Measurements from ENCODE around the gene PHLDB2.
A peak's percentile ranks its signal among the peaks of the same experiment; 100 is the strongest.

The PHLDB2 gene

DNA sequence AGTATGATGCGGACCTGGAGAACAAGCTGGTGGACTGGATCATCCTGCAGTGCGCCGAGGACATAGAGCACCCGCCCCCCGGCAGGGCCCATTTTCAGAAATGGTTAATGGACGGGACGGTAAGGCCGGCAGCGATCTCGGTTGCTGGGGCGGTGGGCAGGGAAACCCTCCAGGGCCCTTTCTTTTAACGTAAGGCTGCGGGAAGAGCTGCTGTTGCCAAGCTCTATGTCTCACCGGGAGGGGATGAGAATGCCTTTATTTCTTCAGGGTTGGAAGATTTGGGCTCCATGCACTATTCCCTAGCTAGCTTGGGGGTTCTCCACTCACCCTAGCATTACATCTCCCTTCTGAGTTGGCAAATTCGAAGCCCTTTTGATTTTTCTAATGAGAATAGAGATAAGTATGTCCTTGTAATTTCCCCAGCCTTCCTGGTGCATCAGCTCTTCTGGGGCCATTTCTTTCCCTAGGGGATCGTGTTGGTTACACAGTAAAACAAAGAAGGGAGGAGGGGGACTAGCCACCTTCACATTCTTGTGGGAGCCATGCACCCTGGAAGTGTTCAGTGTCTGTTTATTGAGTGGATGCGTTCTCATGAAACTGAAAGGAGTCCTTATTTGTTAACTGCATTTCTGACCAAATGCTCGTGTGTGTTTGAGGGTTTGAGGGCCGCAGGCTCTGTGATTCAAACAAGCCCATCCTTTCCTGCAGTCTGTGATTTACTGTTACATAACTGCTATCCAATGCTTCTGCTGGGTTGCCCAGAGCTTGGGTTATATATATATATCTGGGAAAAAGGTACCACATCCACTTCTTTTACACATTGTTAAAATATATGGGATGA is 140.6 kb downstream of the PHLDB2 start:
- no peak for DNase-seq (ENCODE audit: low spot score)

DNA sequence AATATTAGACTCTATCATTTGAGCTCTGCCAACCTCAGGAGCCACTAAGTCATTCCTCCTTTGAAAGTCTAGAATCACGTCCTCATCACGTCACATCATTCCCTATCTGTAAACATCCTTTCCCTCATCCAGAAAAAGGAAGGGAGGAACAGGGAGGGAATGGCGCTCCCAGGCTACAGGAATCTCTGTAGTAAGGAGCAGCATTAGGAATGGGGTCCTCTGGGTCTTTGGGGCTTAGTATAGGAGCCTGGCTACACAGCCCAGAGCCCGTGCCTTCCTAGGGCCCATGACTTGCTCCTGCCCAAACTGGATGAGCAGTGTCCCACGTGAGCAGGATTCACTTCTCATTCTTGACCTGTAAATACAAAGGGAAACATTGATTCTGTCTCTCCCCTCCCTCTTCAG is 141.3 kb downstream of the PHLDB2 start:
- DNase-seq (ENCODE audit: low spot score): no peak

DNA sequence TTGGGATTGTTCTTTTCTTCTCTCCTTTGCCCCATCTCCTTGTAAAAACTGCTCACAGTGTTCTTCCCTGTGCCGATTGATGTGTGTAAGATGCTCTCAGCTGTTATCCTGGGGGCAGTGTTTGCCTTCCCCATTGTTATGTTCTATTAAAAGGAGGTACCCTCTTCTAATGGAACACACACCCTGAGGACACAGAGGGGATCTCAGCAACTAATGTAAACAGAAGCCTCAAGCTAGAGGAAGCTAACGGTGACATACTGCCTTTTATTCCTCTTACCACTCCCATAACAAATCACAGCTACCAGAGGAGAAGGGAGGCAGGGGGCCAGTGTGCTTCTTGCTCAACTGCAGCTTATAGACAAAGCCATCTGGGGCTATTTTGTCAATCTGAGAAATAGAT is 141.9 kb downstream of the PHLDB2 start:
- DNase-seq (ENCODE audit: low spot score): no peak

DNA sequence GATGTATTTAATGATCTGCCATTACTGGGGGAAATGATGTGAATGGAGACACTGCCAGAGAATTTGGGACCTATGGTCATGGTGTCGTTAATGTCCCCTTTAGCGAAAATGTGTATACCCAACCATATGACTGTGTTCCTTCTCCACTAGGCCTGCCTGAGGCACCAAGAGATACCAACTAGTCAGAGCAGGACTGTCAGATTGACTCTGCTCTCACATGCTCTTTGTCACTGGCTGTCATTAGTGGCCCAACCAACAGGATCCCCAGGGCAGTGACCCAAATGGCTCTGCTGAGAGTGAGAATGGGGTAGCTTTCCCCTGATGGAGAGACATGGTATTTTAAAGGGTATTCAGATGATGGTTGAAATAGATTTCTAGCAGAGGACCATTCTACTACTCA is 142.5 kb downstream of the PHLDB2 start:
- DNase-seq (ENCODE audit: low spot score): no peak

DNA sequence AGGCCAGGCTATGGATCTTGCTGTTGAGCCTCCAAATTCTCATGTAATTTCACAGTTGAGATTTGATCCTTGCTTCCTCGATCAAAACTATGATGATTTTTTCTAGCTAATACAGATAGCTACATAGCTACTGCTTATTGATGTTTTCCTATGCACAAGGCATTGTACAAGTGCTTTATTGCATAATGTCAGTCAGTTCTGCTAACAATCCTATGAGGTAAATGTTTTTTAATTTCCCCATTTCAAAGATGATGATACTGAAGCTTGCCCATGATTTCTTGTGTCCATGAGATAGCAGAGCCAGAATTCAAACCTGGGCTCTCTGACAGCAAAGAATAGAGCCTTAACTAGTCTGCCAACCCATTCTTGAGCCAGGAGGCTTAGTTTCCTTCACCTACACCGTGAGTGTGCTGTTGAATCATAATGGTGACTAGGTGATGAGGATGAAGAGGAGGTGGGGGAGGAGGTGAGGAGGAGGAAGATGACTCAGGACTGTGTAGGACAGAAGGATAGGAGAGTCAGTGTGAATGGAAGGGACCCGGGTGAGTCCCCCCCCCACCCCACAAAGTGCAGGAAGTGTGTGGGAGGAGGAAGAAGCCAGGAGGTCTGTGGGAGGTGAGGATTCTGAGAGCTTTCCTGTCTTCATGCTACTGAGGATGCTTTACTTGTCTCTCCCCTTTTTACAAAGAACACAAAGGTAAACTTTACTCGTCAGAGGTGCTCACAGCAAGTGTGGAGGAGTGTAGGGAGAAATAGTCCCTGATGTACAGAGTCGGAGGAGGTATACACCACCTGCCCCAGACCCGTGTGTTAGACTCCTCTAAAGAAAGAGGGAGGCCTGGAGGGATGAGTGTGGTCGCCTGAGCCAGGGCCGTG is 143.3 kb downstream of the PHLDB2 start:
- no peak for DNase-seq (ENCODE audit: low spot score)

DNA sequence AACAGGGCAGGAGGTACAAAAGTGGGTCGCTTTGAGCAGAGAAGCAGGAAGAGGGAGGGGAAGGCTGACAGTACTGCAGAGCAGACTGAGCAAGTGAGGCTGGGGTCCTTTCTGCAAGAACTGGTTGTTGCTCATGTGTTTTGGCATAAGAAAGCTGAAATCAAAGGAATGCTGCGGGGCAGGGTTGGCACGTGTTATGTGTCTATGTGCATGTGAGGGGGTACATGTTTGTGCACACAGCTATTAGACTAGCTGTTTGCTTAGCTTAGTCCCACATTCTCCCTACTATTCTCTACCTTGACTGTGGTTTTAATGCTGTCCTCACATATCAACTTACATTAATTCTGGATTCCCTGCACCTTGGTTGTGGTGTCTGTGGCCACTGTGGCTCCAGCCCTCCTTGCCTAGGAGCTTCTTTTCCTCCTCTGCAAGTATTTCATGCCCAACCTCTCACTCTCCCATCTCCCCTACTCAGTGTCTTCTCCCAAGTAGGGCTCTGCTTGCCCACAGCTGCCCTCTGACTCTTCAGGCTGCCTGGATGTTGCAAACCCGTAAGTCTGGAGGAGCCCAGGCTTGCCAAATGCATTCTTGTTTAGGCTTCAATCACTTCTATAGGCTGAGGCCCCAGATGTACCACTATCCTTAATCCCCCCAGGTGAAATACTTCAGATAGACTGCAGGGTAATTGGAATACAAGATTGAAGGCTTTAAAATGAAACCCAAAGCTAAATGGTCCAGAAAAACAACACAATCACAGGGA is 144.4 kb downstream of the PHLDB2 start:
- DNase-seq (ENCODE audit: low spot score): no peak

DNA sequence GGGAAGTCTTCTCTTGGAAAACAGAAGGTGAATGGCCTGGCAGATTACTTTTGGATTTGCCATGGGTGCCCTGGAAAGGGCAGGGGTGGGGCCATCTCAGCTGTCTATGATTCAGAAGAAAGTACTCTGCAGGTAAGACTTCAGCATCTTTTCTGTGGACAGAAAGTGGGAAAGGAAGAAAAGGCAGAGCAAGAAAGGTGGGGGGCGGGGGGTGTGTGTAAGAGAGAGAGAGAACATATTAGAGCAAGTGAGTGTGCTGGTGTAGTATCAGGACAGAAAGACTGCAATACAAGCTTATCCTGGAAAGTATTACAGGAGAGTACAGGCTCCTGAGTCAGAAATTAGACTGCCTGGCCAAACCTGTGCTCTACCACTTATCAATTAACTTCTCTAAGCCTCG is 145.1 kb downstream of the PHLDB2 start:
- DNase-seq (ENCODE audit: low spot score): no peak

DNA sequence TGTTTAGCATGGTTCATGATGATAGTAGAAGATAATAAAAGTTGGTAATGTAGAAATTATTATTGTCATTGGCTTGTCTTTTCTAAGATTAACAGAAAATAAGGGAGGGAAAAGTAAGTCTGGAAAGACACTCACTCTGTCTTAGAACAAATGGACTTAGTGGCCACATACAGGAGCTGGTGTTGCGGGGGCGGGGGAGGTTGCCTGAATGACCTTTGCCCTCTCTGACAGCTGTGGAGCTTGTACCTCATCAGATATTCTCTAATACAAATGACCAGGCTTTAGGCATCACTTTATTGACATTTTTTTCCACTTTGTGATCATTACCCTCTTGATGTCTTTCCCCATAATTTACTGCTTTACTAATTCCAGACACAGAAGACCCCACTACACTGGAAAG is 145.6 kb downstream of the PHLDB2 start:
- no peak for DNase-seq (ENCODE audit: low spot score)

DNA sequence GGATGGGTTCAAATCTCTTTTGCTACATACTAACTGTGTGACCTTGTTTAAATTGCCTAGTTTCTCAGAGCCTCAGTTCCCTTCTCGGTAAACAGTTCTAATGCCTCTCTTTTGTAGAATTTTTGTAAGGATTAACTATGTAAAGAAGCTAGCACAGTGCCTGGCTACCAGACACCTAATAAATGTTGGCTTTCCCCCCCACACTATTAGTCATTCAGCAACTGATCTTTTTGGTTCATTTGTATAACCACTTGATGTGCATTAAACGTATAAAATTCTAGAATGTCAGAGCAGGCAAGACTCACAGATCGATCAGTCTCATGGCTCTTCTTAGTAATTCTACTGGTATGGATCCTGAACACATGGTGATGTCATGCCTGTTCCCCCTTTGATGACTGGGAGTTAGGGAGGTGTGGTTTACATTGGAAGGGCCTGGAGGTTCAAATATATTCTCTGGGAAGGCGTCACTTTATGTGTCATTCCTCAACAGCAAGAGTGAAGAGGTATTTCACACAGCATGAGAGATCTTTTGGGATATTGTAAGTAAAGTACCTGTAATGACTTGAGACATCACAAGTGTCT is 146.1 kb downstream of the PHLDB2 start:
- DNase-seq (ENCODE audit: low spot score): peak; percentile 31

DNA sequence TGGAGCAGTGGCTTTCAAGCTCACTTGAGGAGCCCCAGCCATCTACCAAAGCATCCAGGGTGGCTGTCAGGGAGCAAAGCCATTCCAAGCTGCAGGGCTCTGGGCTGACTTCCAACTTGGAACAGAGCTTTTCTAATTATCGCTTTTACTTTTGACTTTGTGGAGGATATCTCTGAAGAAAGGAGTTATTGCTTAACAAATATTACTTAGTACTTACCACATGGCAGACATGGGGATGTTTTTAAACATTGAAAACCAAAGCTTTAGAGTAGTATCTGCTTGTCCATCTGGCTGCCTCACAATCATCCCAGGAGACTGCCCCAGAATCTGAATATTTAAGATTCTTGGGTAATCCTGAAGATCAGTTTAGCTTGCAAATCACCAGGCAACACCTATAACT is 148.6 kb downstream of the PHLDB2 start:
- no peak for DNase-seq (ENCODE audit: low spot score)

DNA sequence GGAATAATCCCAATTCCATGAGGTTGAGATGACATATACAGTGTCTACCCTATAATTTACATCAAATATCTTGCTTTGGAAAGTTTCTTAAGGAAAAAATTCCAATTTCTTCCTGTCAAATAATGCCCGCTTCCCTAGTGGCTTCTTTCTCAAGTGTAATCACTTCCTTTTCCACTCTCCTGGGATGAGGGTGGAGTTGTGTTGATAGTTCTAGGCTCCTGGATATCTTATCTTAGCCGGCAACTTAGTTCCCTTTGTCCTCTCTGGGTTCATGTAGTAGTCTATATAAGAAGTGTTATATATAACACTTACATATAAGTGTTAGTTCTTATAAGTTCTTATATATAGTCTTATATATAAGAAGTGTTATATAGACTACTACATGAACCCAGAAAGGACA is 150.6 kb downstream of the PHLDB2 start:
- no peak for DNase-seq (ENCODE audit: low spot score)

DNA sequence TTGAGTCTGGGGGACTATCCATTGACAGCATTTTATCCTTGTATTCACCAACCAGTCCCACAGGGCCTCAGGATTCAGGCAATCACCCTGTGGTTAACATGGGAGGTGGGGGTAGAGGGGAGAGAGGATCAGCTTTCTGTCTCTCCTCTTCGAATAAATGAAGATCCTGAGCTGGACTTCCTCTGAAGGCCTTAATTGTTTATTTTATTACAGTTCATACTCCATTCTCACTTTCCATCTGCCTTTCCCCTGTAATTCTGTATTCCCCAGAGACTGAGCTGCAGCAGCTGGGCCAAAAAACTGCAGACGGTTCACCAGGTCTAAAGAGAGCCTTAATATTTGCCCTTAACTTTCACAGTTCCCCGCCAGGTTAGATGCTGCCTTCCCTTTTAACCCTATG is 151.6 kb downstream of the PHLDB2 start:
- DNase-seq (ENCODE audit: low spot score): no peak

DNA sequence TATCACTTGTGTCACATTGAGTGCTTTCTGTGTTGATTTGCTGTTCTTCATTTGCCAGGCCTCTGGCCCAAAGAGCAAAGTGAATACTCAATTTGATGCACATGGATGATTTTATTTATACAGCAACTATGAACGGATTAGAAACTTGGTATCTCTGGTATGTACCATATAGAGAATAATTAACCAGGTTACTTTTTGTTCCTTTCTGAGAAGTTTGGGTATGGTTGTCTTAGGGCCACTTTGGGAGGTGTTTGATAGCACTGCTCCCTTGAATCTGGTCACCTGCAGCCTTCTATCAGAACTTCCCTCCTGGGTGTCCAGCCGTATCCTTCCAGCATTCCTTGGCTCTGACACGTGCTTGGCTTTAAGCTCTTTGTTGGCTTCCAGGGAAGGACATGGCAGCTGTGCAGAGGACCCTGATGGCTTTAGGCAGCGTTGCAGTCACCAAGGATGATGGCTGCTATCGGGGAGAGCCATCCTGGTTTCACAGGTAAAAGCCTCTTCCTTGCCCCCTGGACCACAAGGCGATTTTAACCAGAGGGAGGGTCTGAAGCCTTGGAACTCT is 152.4 kb downstream of the PHLDB2 start:
- DNase-seq (ENCODE audit: low spot score): no peak

DNA sequence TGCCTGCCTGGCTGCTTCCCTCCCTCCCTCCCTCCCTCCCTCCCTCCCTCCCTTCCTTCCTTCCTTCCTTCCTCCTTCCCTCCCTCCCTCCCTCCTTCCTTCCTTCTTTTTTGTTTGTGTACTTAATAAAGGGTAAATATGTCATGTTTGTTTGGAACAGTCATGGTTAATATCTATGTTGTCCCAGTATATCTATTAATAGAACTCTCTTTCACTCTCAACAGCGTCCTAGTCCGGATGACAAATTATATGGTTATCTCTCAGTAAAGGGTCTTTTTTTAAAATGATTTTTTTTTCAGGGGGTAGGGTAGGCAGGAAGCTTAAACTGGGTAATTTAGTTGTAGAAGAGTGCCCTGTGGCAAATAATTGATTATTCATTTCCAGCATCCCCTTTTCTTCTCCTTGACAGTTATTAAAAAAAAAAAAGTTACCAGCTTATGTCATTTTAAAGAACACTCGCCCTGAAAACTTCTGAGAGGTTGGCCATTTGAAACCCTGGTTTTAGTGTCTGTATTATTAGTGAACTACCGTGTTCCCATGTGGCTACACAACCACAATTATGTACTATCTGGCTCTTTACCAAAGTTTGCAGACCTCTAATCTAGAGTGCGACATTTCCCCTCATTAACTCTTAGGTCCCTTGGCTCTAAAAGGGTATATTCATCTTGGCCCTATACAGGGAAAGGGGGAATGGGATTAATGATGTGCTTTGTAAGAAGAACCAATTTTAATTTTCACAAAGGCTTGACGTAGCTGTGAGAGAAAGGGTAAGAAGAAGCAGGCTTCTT is 153.3 kb downstream of the PHLDB2 start:
- no peak for DNase-seq (ENCODE audit: low spot score)

DNA sequence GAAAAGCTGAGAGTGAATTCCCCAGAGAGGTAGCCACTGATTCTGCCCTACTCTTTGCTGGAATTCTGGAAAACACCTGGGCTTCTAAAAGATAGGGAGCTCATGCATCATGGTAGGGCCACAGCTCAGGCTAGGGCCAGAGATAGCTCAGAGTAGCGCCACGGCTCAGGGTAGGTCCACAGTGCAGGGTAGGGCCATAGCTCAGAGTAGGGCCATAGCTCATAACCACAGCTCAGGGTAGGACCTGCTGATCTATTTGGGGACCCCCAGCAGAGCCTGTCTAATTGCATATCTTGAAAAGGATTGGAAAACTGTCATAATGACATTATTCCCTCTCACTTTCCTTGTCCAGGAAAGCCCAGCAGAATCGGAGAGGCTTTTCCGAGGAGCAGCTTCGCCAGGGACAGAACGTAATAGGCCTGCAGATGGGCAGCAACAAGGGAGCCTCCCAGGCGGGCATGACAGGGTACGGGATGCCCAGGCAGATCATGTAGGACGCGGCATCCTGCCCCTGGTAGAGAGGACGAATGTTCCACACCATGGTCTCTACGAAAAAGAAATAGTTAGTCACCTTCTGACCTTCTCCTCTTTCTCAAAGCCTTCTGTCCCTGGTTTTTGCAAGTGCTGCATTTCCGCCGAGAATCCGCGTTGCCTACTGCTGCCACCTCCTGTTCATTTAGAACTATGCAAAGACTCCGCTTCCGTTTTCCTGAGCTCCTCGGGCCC is 154.2 kb downstream of the PHLDB2 start:
- DNase-seq (ENCODE audit: low spot score): peak; percentile 62

DNA sequence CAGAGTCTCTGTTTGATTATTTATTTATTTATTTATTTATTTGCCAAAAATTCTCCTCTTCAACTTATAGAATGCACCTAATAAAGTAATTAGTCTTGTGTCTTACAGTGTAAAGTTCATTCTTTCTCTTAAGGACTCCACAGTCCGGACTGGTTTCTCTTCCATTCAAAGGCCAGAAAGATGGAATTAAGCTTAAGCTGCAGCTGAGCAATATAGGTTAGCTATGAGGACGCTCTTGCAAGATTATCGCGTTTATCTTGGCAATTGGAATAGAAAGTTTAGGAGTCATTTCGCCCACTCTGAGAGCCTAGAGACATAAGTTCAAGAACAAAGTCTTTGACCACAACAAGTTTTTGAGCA is 154.7 kb downstream of the PHLDB2 start:
- no peak for DNase-seq (ENCODE audit: low spot score)

DNA sequence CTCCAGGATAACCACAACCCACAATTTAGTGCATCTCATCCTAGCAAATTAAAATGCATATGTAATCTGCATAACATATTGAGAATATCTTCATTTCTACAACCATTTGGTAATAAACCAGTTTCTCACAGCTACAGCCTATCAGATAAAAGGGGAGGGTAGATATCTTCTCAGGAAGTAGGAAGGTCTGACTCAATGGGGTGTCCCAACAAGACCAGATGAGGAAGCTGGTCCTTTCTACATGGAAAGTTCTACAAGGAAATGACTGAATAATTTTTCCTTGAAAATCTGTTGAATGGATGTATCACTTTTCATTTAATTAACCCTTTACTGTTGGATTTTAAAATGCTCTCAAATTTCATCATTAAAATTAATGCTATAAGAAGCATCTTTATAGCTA is 158.0 kb downstream of the PHLDB2 start:
- DNase-seq (ENCODE audit: low spot score): no peak

DNA sequence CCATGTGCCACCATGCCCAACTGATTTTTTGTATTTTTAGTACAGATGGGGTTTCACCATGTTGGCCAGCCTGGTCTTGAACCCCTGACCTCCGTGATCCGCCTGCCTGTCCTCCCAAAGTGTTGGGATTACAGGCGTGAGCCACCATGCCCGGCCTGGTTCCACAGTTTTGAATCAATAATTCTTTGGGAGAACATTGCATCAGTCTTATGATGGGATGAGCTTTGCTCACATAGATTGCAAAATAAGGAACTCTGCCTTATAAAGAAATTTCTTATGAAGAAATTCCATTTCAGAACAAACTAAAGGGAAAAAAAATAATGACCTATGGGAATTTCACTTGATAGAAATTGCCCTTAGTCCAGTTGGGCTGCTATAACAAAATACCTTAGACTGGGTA is 159.6 kb downstream of the PHLDB2 start:
- no peak for DNase-seq (ENCODE audit: low spot score)

DNA sequence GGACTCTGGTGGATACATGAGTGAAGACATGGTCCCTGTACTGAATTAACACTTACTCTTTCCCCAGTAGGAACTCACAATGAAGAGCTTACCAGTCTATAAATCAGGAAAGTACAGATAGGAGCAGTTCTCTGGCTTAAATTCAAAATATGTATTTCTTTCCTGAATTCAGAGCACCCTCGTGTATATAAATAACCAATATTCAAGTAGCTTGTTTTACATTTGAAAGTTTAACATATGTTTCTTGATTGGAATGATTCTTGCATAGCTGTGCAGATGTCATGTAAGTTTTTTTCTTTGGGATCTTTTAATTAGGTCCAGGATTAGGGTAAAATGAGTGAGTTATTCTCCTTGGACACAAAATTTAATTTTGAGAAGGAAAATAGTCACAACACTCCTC is 160.7 kb downstream of the PHLDB2 start:
- no peak for DNase-seq (ENCODE audit: low spot score)

DNA sequence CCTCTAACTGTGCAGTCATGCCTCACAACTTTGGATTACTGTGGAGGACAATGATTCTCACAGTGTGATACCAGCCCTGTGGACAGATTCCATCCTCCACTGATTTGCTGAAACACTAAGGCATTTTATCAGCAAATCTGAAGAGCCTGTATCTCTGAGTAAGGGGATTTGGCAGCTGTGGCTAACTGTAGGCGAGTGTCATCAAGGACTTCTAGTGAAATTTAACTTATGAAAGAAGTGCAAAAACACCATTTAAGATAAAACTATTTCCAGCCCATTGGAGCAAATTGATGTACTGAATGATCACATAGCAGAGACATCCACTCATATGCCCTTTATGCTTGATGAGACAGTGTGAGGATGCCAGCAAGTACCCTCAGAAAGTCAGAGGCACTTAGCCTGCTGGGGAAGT is 161.6 kb downstream of the PHLDB2 start:
- no peak for DNase-seq (ENCODE audit: low spot score)

All from AG08396 (cell line).